ENCODE results near the gene SMYD2.

DNA sequence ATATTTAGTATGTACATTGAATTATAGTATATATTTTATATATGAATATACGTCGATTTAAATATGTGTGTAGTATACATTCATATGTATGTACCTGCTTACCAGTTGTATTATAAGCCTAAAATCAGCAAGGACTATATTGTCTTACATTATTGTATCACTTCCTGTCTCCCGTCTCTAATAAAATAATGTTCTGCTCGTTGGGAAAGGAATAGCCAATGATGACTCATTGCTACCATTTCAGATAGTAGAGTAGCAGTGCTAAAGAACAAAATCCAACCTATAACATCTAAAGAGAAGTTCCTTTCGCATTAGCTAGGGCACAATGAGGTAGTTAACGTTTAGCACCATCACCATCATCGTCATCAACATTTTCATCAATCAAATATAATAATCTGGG lies 39.9 kb upstream of the SMYD2 start:
- TF ChIP-seq POLR2AphosphoS5 (IDR thresholded peaks at IDR 0.05; ENCODE audit: low read depth, low read length) (no peak), TAF1 (IDR thresholded peaks at IDR 0.05; ENCODE audit: low read depth, low read length) (no peak), POLR2A (IDR thresholded peaks at IDR 0.05; ENCODE audit: low read depth, low read length) (no peak)
